Measurements from ENCODE around the gene PCK1. TPM values are rescaled to one million over a fixed set of nuclear protein-coding genes. Genes with fewer than 3 reads are reported as not detected.

Gene PCK1
- total and polyA plus RNA-seq, 2 of the 8 experiments (the other 6 are each of a cell fraction or from before 2014, with no cell fraction given), result not detected

- TF ChIP-seq SIX5 (IDR thresholded peaks at IDR 0.05; ENCODE audit: low read depth, low read length) (no peak), TAF7 (optimal IDR thresholded peaks at IDR 0.05; ENCODE audit: borderline replicate concordance, low read depth, low read length) (no peak), RNF2 (IDR thresholded peaks at IDR 0.05; ENCODE audit: borderline replicate concordance, low read depth, low read length, missing control alignments, poor library complexity, severe bottlenecking) (no peak)
Measured at GRCh38 chr20:57564180-57564802, 3.4 kb downstream of the PCK1 start (continued).

All from H1 (cell line).